MCF 10A (cell line): Measurements from ENCODE around the gene PDHX. TPM values are rescaled to one million over a fixed set of nuclear protein-coding genes. Genes with fewer than 3 reads are reported as not detected.
A peak's percentile ranks its signal among the peaks of the same experiment; 100 is the strongest.

Experiments used
- BruUV-seq: library from RNA; stranded (reverse); fragments of 400-500 nt; replicated peaks from 2 replicates; lab custom pipeline; 2021; lab: Mats Ljungman, UMichigan
- CTCF ChIA-PET: fragments of 300-600 bp; sonication (Branson Sonifier 250); formaldehyde crosslinking; extraction: SDS; loops from one replicate; lab custom pipeline; 2021; ENCODE audit warnings: antibody characterized with exemption, inconsistent platforms; lab: Yijun Ruan, JAX
- POLR2A ChIA-PET: fragments of 300-600, 350-650 bp; sonication (Branson Sonifier 250); formaldehyde crosslinking; extraction: SDS; loops from one replicate; lab custom pipeline; 2020; ENCODE audit warnings: antibody characterized with exemption, inconsistent platforms; lab: Yijun Ruan, JAX
- DNase-seq: peaks from one replicate; pipeline ENCODE4 v3.0.0-alpha.2; 2018; ENCODE audit not compliant: unreplicated experiment
- H3K27ac Mint-ChIP-seq: one replicate; pipeline ENCODE4 v1.8.0; 2022; ENCODE audit warnings: mild to moderate bottlenecking, low read depth, mixed read lengths; ENCODE audit not compliant: unreplicated experiment
- H3K27me3 Mint-ChIP-seq: one replicate; pipeline ENCODE4 v1.8.0; 2022; ENCODE audit warnings: mixed read lengths; ENCODE audit not compliant: insufficient read depth, unreplicated experiment
- H3K36me3 Mint-ChIP-seq: one replicate; pipeline ENCODE4 v1.8.0; 2022; ENCODE audit warnings: mild to moderate bottlenecking, moderate library complexity, mixed read lengths; ENCODE audit not compliant: insufficient read depth, unreplicated experiment
- H3K4me1 Mint-ChIP-seq: one replicate; pipeline ENCODE4 v1.8.0; 2022; ENCODE audit warnings: mixed read lengths; ENCODE audit not compliant: insufficient read depth, unreplicated experiment
- H3K4me3 Mint-ChIP-seq: one replicate; pipeline ENCODE4 v1.8.0; 2022; ENCODE audit warnings: mild to moderate bottlenecking, moderate library complexity, mixed read lengths; ENCODE audit not compliant: unreplicated experiment
- H3K9me3 Mint-ChIP-seq: one replicate; pipeline ENCODE4 v1.8.0; 2022; ENCODE audit warnings: mixed read lengths; ENCODE audit not compliant: unreplicated experiment
- CTCF ChIP-seq: fragments of 200-600 bp; IDR thresholded peaks from one replicate; pipeline ENCODE4 v1.8.0; 2022; ENCODE audit warnings: antibody characterized with exemption, mild to moderate bottlenecking; ENCODE audit not compliant: unreplicated experiment
- intact Hi-C: fragments of 100-400 bp; cut with micrococcal nuclease; formaldehyde crosslinking; loops from 2 replicates; pipeline ENCODE4 v1.14.1; 2022
- total RNA-seq: library from RNA; stranded (reverse); gene quantifications from 2 replicates; pipeline ENCODE4 v1.2.3, GENCODE V29; 2022

The PDHX gene
- total RNA-seq, 1 experiment from 2014 or later, result 35.9 TPM

- no peak for TF ChIP-seq CTCF
- ChIA-PET POLR2A (interaction anchor here (4.9 to 5.1 kb wide), 2 partner anchors 23 to 133 kb away, joined by 43 to 61 read pairs; partner anchors contain the start of gene CD44), CTCF (interaction anchor here (0.9 to 1.7 kb wide), 2 partner anchors 33 to 385 kb away, joined by 4 to 5 read pairs; no protein-coding TSS in a partner anchor)
- intact Hi-C loops, result loop anchor here (5.0 to 10.0 kb wide), 2 partner anchors 78 to 300 kb away; no protein-coding TSS in a partner anchor
- no peak overlapping the region for H3K27ac Mint-ChIP-seq
- no TSS peak for BruUV-seq
- H3K4me1 Mint-ChIP-seq, result peaks cover 20% of the 10 kb centered on the region
- DNase-seq, result no peak
- no peak overlapping the region for H3K4me3 Mint-ChIP-seq
- no peaks in the 10 kb centered on the region for H3K9me3 Mint-ChIP-seq
- H3K36me3 Mint-ChIP-seq, result peaks cover 7% of the 10 kb centered on the region
- H3K27me3 Mint-ChIP-seq, result no peaks in the 10 kb centered on the region
These were observed 90.9 kb downstream of the PDHX start for GRCh38 chr11:35007277-35007676.

- no peak for TF ChIP-seq CTCF
- Mint-ChIP-seq H3K4me3 (peak overlapping the region; percentile 61), H3K36me3 (no peaks in the 10 kb centered on the region), H3K27me3 (no peaks in the 10 kb centered on the region), H3K9me3 (no peaks in the 10 kb centered on the region), H3K4me1 (peaks cover 20% of the 10 kb centered on the region), H3K27ac (peak overlapping the region; percentile 75)
- CTCF ChIA-PET, result interaction anchor here (0.6 to 2.5 kb wide), 12 partner anchors 8 to 394 kb away, joined by 3 to 16 read pairs (median 5); partner anchors contain the start of gene CD44
- intact Hi-C loops, result loop anchor here (5.0 to 10.0 kb wide), 2 partner anchors 75 to 298 kb away; no protein-coding TSS in a partner anchor
- DNase-seq, result peak; percentile 94
- POLR2A ChIA-PET, result interaction anchor here (0.8 to 5.1 kb wide), 30 partner anchors 8 to 383 kb away, joined by 3 to 61 read pairs (median 4); partner anchors contain the start of gene CD44
- BruUV-seq, result no TSS peak
These were observed 92.9 kb downstream of the PDHX start for GRCh38 chr11:35009191-35009943.

GRCh38 chr11:35009944-35010342 lies 93.5 kb downstream of the PDHX start:
- no peaks in the 10 kb centered on the region for H3K9me3 Mint-ChIP-seq
- TF ChIP-seq CTCF, result no peak
- peak overlapping the region; percentile 75 for H3K27ac Mint-ChIP-seq
- no peaks in the 10 kb centered on the region for H3K27me3 Mint-ChIP-seq
- peaks cover 20% of the 10 kb centered on the region for H3K4me1 Mint-ChIP-seq
- no peak overlapping the region for H3K4me3 Mint-ChIP-seq
- no TSS peak for BruUV-seq
- no peaks in the 10 kb centered on the region for H3K36me3 Mint-ChIP-seq
- intact Hi-C loops, result loop anchor here (5.0 to 10.0 kb wide), 2 partner anchors 75 to 297 kb away; no protein-coding TSS in a partner anchor
- peak; percentile 46 for DNase-seq
- ChIA-PET CTCF (interaction anchor here (0.6 to 2.5 kb wide), 9 partner anchors 10 to 378 kb away, joined by 3 to 16 read pairs (median 5); partner anchors contain the start of gene CD44), POLR2A (interaction anchor here (0.8 to 5.1 kb wide), 24 partner anchors 7 to 374 kb away, joined by 3 to 61 read pairs (median 4); partner anchors contain the start of gene CD44)

- Mint-ChIP-seq H3K27ac (no peak overlapping the region), H3K27me3 (no peaks in the 10 kb centered on the region), H3K4me1 (peaks cover 20% of the 10 kb centered on the region), H3K36me3 (no peaks in the 10 kb centered on the region), H3K9me3 (no peaks in the 10 kb centered on the region), H3K4me3 (no peak overlapping the region)
- BruUV-seq, result no TSS peak
- ChIA-PET CTCF (interaction anchor here (0.6 to 2.4 kb wide), 5 partner anchors 19 to 222 kb away, joined by 3 to 16 read pairs (median 4); no protein-coding TSS in a partner anchor), POLR2A (interaction anchor here (1.1 to 5.1 kb wide), 9 partner anchors 10 to 357 kb away, joined by 3 to 61 read pairs (median 9); partner anchors contain the start of gene CD44)
- no peak for DNase-seq
- intact Hi-C loops, result no loop called here
- no peak for TF ChIP-seq CTCF
These were observed 94.2 kb downstream of the PDHX start for GRCh38 chr11:35010654-35011053.
